Testis (tissue), 3 donors: ENCODE results near the gene FXR1. TPM values are rescaled to one million over a fixed set of nuclear protein-coding genes. Genes with fewer than 3 reads are reported as not detected.

Source experiments
- DNase-seq: peaks from one replicate; pipeline ENCODE4 v3.0.0-alpha.2; 2019
- H3K27ac ChIP-seq, 2 donors: fragments of 200-600 bp; sonication (generic); one replicate each; pipeline ENCODE4 v1.5.1; 2019
- H3K27me3 ChIP-seq: fragments of 200-600 bp; sonication (generic); one replicate; pipeline ENCODE4 v1.5.1; 2019
- H3K36me3 ChIP-seq: fragments of 200-600 bp; sonication (generic); one replicate; pipeline ENCODE4 v1.5.1; 2017; ENCODE audit warnings: low read depth; ENCODE audit errors: missing control alignments
- H3K4me1 ChIP-seq: fragments of 200-600 bp; sonication (generic); one replicate; pipeline ENCODE4 v1.5.1; 2019
- H3K4me3 ChIP-seq, 2 donors: fragments of 200-600 bp; sonication (generic); one replicate each; pipeline ENCODE4 v1.5.1; 2017 to 2019
- H3K9me3 ChIP-seq: fragments of 200-600 bp; sonication (generic); one replicate; pipeline ENCODE4 v1.5.1; 2017
- CTCF ChIP-seq, 3 experiments: fragments of 450-650 bp in 2 of 3; fragments of 200-600 bp in 1 of 3; sonication (generic) in 1 of 3; IDR thresholded peaks; one replicate each; pipeline ENCODE4 v1.5.1; 2016 to 2019; ENCODE audit warnings: antibody characterized with exemption in 3 of 3, mild to moderate bottlenecking in 2 of 3, moderate library complexity in 1 of 3
- POLR2A ChIP-seq: fragments of 450-650 bp; IDR thresholded peaks from one replicate; pipeline ENCODE4 v1.6.1; 2017; ENCODE audit warnings: antibody characterized with exemption, mild to moderate bottlenecking, moderate library complexity
- WGBS, 2 donors: methylation state at CpG; one replicate each; pipeline ENCODE4 v1.1.5; 2018; 5-methylcytosine and 5-hydroxymethylcytosine counted together
- intact Hi-C: fragments of 100-400 bp; cut with DNase I; formaldehyde crosslinking; loops from one replicate; pipeline ENCODE4 v1.15.1; 2023; ENCODE audit warnings: low total_unique reads
- polyA plus RNA-seq: library from polyadenylated mRNA; stranded (reverse); fragments of 350-450 nt; fragmentation: Illumina TruSeq; extraction: RNeasy Lipid Tissue Mini Kit (QIAGEN cat#74804); gene quantifications from one replicate; pipeline ENCODE4 v1.2.3, GENCODE V29; 2014; ENCODE audit warnings: low read depth, low replicate concordance; ENCODE audit not compliant: insufficient read depth
- total RNA-seq, 2 donors: library from RNA; depleted of rRNA; stranded (reverse); fragments of >200 nt; gene quantifications; one replicate each; pipeline ENCODE4 v1.2.3, GENCODE V29; 2016

FXR1 gene
- total and polyA plus RNA-seq, 3 donors from 2014 or later, result 183 to 274 (median 273) TPM

- Histone ChIP-seq H3K4me3 (no peak overlapping the region), H3K36me3 (no peaks in the 10 kb centered on the region), H3K9me3 (no peaks in the 10 kb centered on the region), H3K27me3 (no peaks in the 10 kb centered on the region), H3K27ac (no peak overlapping the region), H3K4me1 (no peaks in the 10 kb centered on the region)
- intact Hi-C loops, result no loop called here
- 93 to 94% methylated on average over 7 of the region's 7 CpGs for WGBS, 2 donors
- DNase-seq, result no peak
- TF ChIP-seq POLR2A (no peak), CTCF (IDR thresholded peaks at IDR 0.05) (no peak)
Measured at GRCh38 chr3:181006541-181006940, 94.1 kb downstream of the FXR1 start.

GRCh38 chr3:181007262-181007661 lies 94.8 kb downstream of the FXR1 start:
- H3K36me3 ChIP-seq, result no peaks in the 10 kb centered on the region
- H3K27me3 ChIP-seq, result no peaks in the 10 kb centered on the region
- H3K4me3 ChIP-seq, result no peak overlapping the region
- H3K4me1 ChIP-seq, result no peaks in the 10 kb centered on the region
- TF ChIP-seq CTCF (IDR thresholded peaks at IDR 0.05), result no peak
- TF ChIP-seq POLR2A, result no peak
- no peaks in the 10 kb centered on the region for H3K9me3 ChIP-seq
- no peak overlapping the region for H3K27ac ChIP-seq
- DNase-seq, result no peak
- 84 to 93% methylated on average over 3 of the region's 3 CpGs for WGBS, 2 donors
- intact Hi-C loops, result no loop called here

- Histone ChIP-seq H3K27me3 (no peaks in the 10 kb centered on the region), H3K27ac (no peak overlapping the region), H3K36me3 (no peaks in the 10 kb centered on the region), H3K4me1 (no peaks in the 10 kb centered on the region), H3K9me3 (no peaks in the 10 kb centered on the region), H3K4me3 (no peak overlapping the region)
- no peak for DNase-seq
- no peak for TF ChIP-seq POLR2A
- TF ChIP-seq CTCF (IDR thresholded peaks at IDR 0.05), result no peak
- intact Hi-C loops, result no loop called here
- 75 to 88% methylated on average over 1 of the region's 1 CpG for WGBS, 2 donors
Measured at GRCh38 chr3:181008796-181009195, 96.3 kb downstream of the FXR1 start.

GRCh38 chr3:181009225-181009624 lies 96.8 kb downstream of the FXR1 start:
- H3K36me3 ChIP-seq, result no peaks in the 10 kb centered on the region
- DNase-seq, result no peak
- TF ChIP-seq CTCF (IDR thresholded peaks at IDR 0.05), result no peak
- TF ChIP-seq POLR2A, result no peak
- intact Hi-C loops, result no loop called here
- H3K27me3 ChIP-seq, result no peaks in the 10 kb centered on the region
- no peaks in the 10 kb centered on the region for H3K4me1 ChIP-seq
- 72 to 88% methylated on average over 5 of the region's 5 CpGs for WGBS, 2 donors
- H3K4me3 ChIP-seq, result no peak overlapping the region
- no peak overlapping the region for H3K27ac ChIP-seq
- H3K9me3 ChIP-seq, result no peaks in the 10 kb centered on the region

GRCh38 chr3:181017690-181018089 lies 105.2 kb downstream of the FXR1 start:
- whole genome bisulfite sequencing, 2 donors, result 83 to 88% methylated on average over 2 of the region's 2 CpGs
- Histone ChIP-seq H3K4me3 (no peak overlapping the region), H3K36me3 (no peaks in the 10 kb centered on the region), H3K27ac (no peak overlapping the region), H3K27me3 (no peaks in the 10 kb centered on the region), H3K9me3 (no peaks in the 10 kb centered on the region), H3K4me1 (no peaks in the 10 kb centered on the region)
- intact Hi-C loops, result no loop called here
- DNase-seq, result no peak
- no peak for TF ChIP-seq CTCF (IDR thresholded peaks at IDR 0.05)
- no peak for TF ChIP-seq POLR2A
